ENCODE measurements around the gene KCNK17.

GRCh38 chr6:39338397-39338796, 24.2 kb upstream of the KCNK17 start:
- no peak for TF ChIP-seq CTCF (IDR thresholded peaks at IDR 0.05; ENCODE audit: low read depth, low read length)
- TF ChIP-seq EZH2phosphoT487 (IDR thresholded peaks at IDR 0.05; ENCODE audit: low read depth), result no peak

Data from OCI-LY3 (cell line).